HepG2 (cell line): ENCODE data around the gene HADH. TPM values are rescaled to one million over a fixed set of nuclear protein-coding genes. Genes with fewer than 3 reads are reported as not detected.

Experiments used
- ATAC-seq: fragments of 200-7000 bp; cut with Tn5 transposase; 3 replicates; pipeline ENCODE4 v1.9.1; 2020; ENCODE audit warnings: mild to moderate bottlenecking, moderate library complexity
- BruUV-seq: library from RNA; stranded (reverse); fragments of 400-500 nt; replicated peaks from 2 replicates; lab custom pipeline; 2021; lab: Mats Ljungman, UMichigan
- CTCF ChIA-PET: fragments of 300-600 bp; formaldehyde crosslinking; extraction: SDS; loops from one replicate; lab custom pipeline; 2021; ENCODE audit warnings: low total read pairs, inconsistent platforms, low intra/inter-chr PET ratio; lab: Yijun Ruan, JAX
- POLR2A ChIA-PET: fragments of 350-600 bp; sonication (Branson Sonifier 250); formaldehyde crosslinking; loops from one replicate; lab custom pipeline; 2020; ENCODE audit warnings: antibody characterized with exemption, inconsistent platforms; lab: Yijun Ruan, JAX
- DNase-seq: peaks from one replicate; pipeline ENCODE4 v3.0.0-alpha.2; 2015; ENCODE audit warnings: low spot score
- FAIRE-seq: peaks from 3 replicates; lab custom pipeline; 2011; peaks lifted over from hg19 to GRCh38; lab: Jason Lieb, UNC
- H2AFZ ChIP-seq: one replicate; pipeline ENCODE4 v1.6.1; 2011; ENCODE audit warnings: low read length, inconsistent platforms
- H3K27ac ChIP-seq: fragments of 300-600 bp; 3 replicates; pipeline ENCODE4 v1.8.0; 2011; ENCODE audit warnings: mixed run types, mild to moderate bottlenecking, mixed read lengths, low read length, inconsistent platforms; ENCODE audit not compliant: insufficient read depth; ENCODE audit errors: extremely low read length
- H3K27me3 ChIP-seq, 2 experiments: fragments of 200-600 bp in 1 of 2; 2 replicates in 1 of 2; 3 replicates in 1 of 2; pipeline versions ENCODE4 v1.6.0 to v1.8.0; 2011; ENCODE audit warnings: low read length in 2 of 2, mild to moderate bottlenecking in 2 of 2, moderate library complexity in 2 of 2, inconsistent platforms in 1 of 2; ENCODE audit not compliant: insufficient read depth in 2 of 2, control insufficient read depth in 1 of 2
- H3K36me3 ChIP-seq, 2 experiments: fragments of 200-600 bp in 1 of 2; replicated peaks in 1 of 2; 2 replicates in 1 of 2; 3 replicates in 1 of 2; pipeline versions ENCODE4 v1.5.1 to v1.8.0; 2011; ENCODE audit warnings: low read length in 2 of 2, inconsistent platforms in 1 of 2; ENCODE audit not compliant: insufficient read depth in 2 of 2, control insufficient read depth in 1 of 2
- H3K4me1 ChIP-seq: 2 replicates; pipeline ENCODE4 v1.5.1; 2012; ENCODE audit warnings: low read length, inconsistent platforms; ENCODE audit not compliant: insufficient read depth
- H3K4me2 ChIP-seq: 2 replicates; pipeline ENCODE4 v1.6.0; 2011; ENCODE audit warnings: low read depth, low read length, inconsistent platforms
- H3K4me3 ChIP-seq, 3 experiments: fragments of 200-600 bp in 1 of 3; sonication (generic), shearing (Covaris generic) in 1 of 3; replicated peaks in 1 of 3; 2 replicates each; pipeline ENCODE4 v1.5.1; 2011 to 2016; ENCODE audit warnings: low read length in 3 of 3, inconsistent platforms in 2 of 3, low read depth in 2 of 3, mild to moderate bottlenecking in 2 of 3, control low read depth in 1 of 3, mixed read lengths in 1 of 3; ENCODE audit not compliant: insufficient read depth in 1 of 3
- H3K79me2 ChIP-seq: one replicate; pipeline ENCODE4 v1.6.1; 2011; ENCODE audit warnings: low read length, inconsistent platforms; ENCODE audit not compliant: insufficient read depth
- H3K9ac ChIP-seq: 2 replicates; pipeline ENCODE4 v1.6.0; 2011; ENCODE audit warnings: mild to moderate bottlenecking, low read depth, low read length, inconsistent platforms; ENCODE audit not compliant: insufficient read depth
- H3K9me3 ChIP-seq: 2 replicates; pipeline ENCODE4 v1.5.1; 2012; ENCODE audit warnings: mild to moderate bottlenecking, low read length
- H4K20me1 ChIP-seq: 2 replicates; pipeline ENCODE4 v1.6.0; 2011; ENCODE audit warnings: inconsistent platforms, mild to moderate bottlenecking, low read length, moderate library complexity; ENCODE audit not compliant: insufficient read depth
- HHEX ChIP-seq: IDR thresholded peaks from 2 replicates; pipeline ENCODE4 v1.6.1; 2016; ENCODE audit warnings: control low read depth
- MAFG ChIP-seq: sonication (generic); formaldehyde crosslinking; IDR thresholded peaks from 2 replicates; pipeline ENCODE4 v1.5.1; 2020; ENCODE audit warnings: mild to moderate bottlenecking, missing genetic modification reagents
- MAX ChIP-seq: IDR thresholded peaks from 2 replicates; pipeline ENCODE4 v1.6.1; 2012; ENCODE audit warnings: inconsistent platforms
- PAXIP1 ChIP-seq: sonication (generic); formaldehyde crosslinking; conservative IDR thresholded peaks from 2 replicates; pipeline ENCODE4 v1.4.0; 2020; ENCODE audit warnings: mild to moderate bottlenecking, missing genetic modification reagents, moderate library complexity
- PBX3 ChIP-seq: sonication (generic); formaldehyde crosslinking; IDR thresholded peaks from 2 replicates; pipeline ENCODE4 v1.8.1; 2023; ENCODE audit warnings: missing genetic modification reagents, inconsistent platforms, borderline replicate concordance
- POLR2AphosphoS5 ChIP-seq: IDR thresholded peaks from 2 replicates; pipeline ENCODE4 v1.6.1; 2012; ENCODE audit warnings: low read depth, low read length
- RERE ChIP-seq: IDR thresholded peaks from 2 replicates; pipeline ENCODE4 v1.6.1; 2016; ENCODE audit warnings: low read depth, missing genetic modification reagents, missing compliant biosample characterization
- ZNF451 ChIP-seq: sonication (generic); formaldehyde crosslinking; IDR thresholded peaks from 2 replicates; pipeline ENCODE4 v1.5.0; 2020; ENCODE audit warnings: mild to moderate bottlenecking, missing genetic modification reagents
- ZNF513 ChIP-seq: sonication (generic); formaldehyde crosslinking; conservative IDR thresholded peaks from 2 replicates; pipeline ENCODE4 v1.5.0; 2020; ENCODE audit warnings: missing genetic modification reagents
- ZNF639 ChIP-seq: conservative IDR thresholded peaks from 2 replicates; pipeline ENCODE4 v1.6.1; 2018; ENCODE audit warnings: missing genetic modification reagents
- ZNF777 ChIP-seq: sonication (generic); formaldehyde crosslinking; IDR thresholded peaks from 2 replicates; pipeline ENCODE4 v1.4.0; 2020; ENCODE audit warnings: missing genetic modification reagents
- WGBS: methylation state at CpG from one replicate; pipeline ENCODE4 v1.1.6; 2017; ENCODE audit warnings: low lambda C conversion rate; 5-methylcytosine and 5-hydroxymethylcytosine counted together
- in situ Hi-C: cut with HindIII; loops from 2 replicates; pipeline ENCODE4 v1.10.0; 2017; ENCODE audit warnings: low pct_unique_long_range_greater_than_20kb; ENCODE audit not compliant: extremely low pct_ligation_motif_present
- intact Hi-C: fragments of 100-400 bp; cut with micrococcal nuclease; formaldehyde crosslinking; loops from one replicate; pipeline ENCODE4 v1.10.0; 2022; ENCODE audit not compliant: unreplicated experiment
- polyA plus RNA-seq, 8 experiments: library from polyadenylated mRNA; depleted of rRNA in 3 of 8; stranded (reverse) in 7 of 8; unstranded in 1 of 8; fragments of >200 nt; fragmentation: Illumina TruSeq in 4 of 8; extraction: Trizol in 4 of 8; gene quantifications; 2 replicates each; pipeline versions ENCODE4 v1.2.1 to v1.2.3, GENCODE V29; 2011 to 2016; ENCODE audit warnings: low read depth in 4 of 8, missing spikeins in 1 of 8, mixed read lengths in 1 of 8; ENCODE audit not compliant: insufficient read depth in 1 of 8
- total RNA-seq, 5 experiments: library from RNA; depleted of rRNA; stranded (reverse); fragments of >200 nt; fragmentation: Illumina TruSeq; extraction: Trizol; gene quantifications; 2 replicates each; pipeline ENCODE4 v1.2.3, GENCODE V29; 2016; ENCODE audit warnings: low read depth in 1 of 5

HADH gene
- total and polyA plus RNA-seq, 2 of the 13 experiments (the other 11 are each of a cell fraction or from before 2014, with no cell fraction given): 29.6 to 33.9 TPM

GRCh38 chr4:108036213-108036612, 46.5 kb downstream of the HADH start:
- in situ Hi-C loops: loop anchor here (25.0 kb wide), 1 partner anchor 451 kb away; no protein-coding TSS in a partner anchor
- Histone ChIP-seq H3K4me1 (no peaks in the 10 kb centered on the region), H3K27ac (no peak overlapping the region), H3K9me3 (no peaks in the 10 kb centered on the region), H3K4me2 (no peak overlapping the region), H3K4me3 (no peak overlapping the region), H2AFZ (no peak overlapping the region), H3K27me3 (no peaks in the 10 kb centered on the region), H4K20me1 (no peaks in the 10 kb centered on the region), H3K79me2 (no peaks in the 10 kb centered on the region), H3K36me3 (0 out of 5 replicates have a peak, but pooled peaks cover 2 to 7% of the 10 kb centered on the region in 2 experiments), H3K9ac (no peak overlapping the region)
- intact Hi-C loops: no loop called here
- ATAC-seq (no peak), FAIRE-seq (no peak), DNase-seq (no peak)
- no TSS peak for BruUV-seq
- POLR2A ChIA-PET: no interaction called here
- CTCF ChIA-PET: no interaction called here
- WGBS: 91% methylated on average over 7 of the region's 7 CpGs
- TF ChIP-seq PAXIP1 (CRISPR knock-in tag) (no peak), ZNF513 (CRISPR knock-in tag) (no peak), ZNF451 (CRISPR knock-in tag) (no peak), MAX (no peak), MAFG (CRISPR knock-in tag) (no peak), RERE (CRISPR knock-in tag) (no peak), ZNF777 (no peak), POLR2AphosphoS5 (no peak), PBX3 (no peak), ZNF639 (CRISPR knock-in tag) (no peak), HHEX (CRISPR knock-in tag) (no peak)
